H1 (cell line): Measurements from ENCODE around the gene FKBP5. TPM values are rescaled to one million over a fixed set of nuclear protein-coding genes. Genes with fewer than 3 reads are reported as not detected.

ENCODE experiments used
- ATF3 ChIP-seq: IDR thresholded peaks from 2 replicates; pipeline ENCODE4 v1.6.1; 2011; ENCODE audit warnings: low read depth, mild to moderate bottlenecking, low read length; ENCODE audit not compliant: insufficient read depth
- BRCA1 ChIP-seq: IDR thresholded peaks from 2 replicates; pipeline ENCODE4 v1.6.1; 2012; ENCODE audit warnings: low read depth, low read length, improper control_type of control experiment
- CBX5 ChIP-seq: fragments of 300-800, 300-1000 bp; sonication (generic); IDR thresholded peaks from 2 replicates; pipeline ENCODE4 v1.7.1; 2016; ENCODE audit warnings: antibody characterized with exemption, low read length, low read depth
- CEBPB ChIP-seq: IDR thresholded peaks from 2 replicates; pipeline ENCODE4 v1.6.1; 2012; ENCODE audit warnings: low read depth, low read length
- CREB1 ChIP-seq: IDR thresholded peaks from 2 replicates; pipeline ENCODE4 v1.6.1; 2012; ENCODE audit warnings: inconsistent platforms
- EGR1 ChIP-seq: IDR thresholded peaks from 2 replicates; pipeline ENCODE4 v1.6.1; 2011; ENCODE audit warnings: low read depth, low read length, borderline replicate concordance
- HDAC6 ChIP-seq: IDR thresholded peaks from one replicate; pipeline ENCODE4 v1.7.1; 2012; ENCODE audit warnings: low read depth, mild to moderate bottlenecking, inconsistent platforms, low read length, moderate library complexity
- KDM4A ChIP-seq: IDR thresholded peaks from one replicate; pipeline ENCODE4 v1.7.1; 2012; ENCODE audit warnings: low read depth, mild to moderate bottlenecking, moderate library complexity, low read length, inconsistent platforms; ENCODE audit not compliant: severe bottlenecking
- NANOG ChIP-seq: IDR thresholded peaks from 2 replicates; pipeline ENCODE4 v1.6.1; 2011; ENCODE audit warnings: low read length, low read depth, mild to moderate bottlenecking, inconsistent platforms; ENCODE audit not compliant: insufficient read depth, poor library complexity, severe bottlenecking
- NRF1 ChIP-seq: IDR thresholded peaks from 2 replicates; pipeline ENCODE4 v1.6.1; 2011; ENCODE audit warnings: mild to moderate bottlenecking, low read depth, low read length, improper control_type of control experiment
- PHF8 ChIP-seq: fragments of 200-600 bp; sonication (generic); conservative IDR thresholded peaks from 2 replicates; pipeline ENCODE4 v1.7.1; 2012; ENCODE audit warnings: low read depth, mild to moderate bottlenecking, inconsistent platforms, low read length, moderate library complexity
- POLR2A ChIP-seq, 2 experiments: IDR thresholded peaks; 1 replicate in 1 of 2; 2 replicates in 1 of 2; pipeline ENCODE4 v1.6.1; 2011; ENCODE audit warnings: low read depth in 2 of 2, low read length in 2 of 2, mild to moderate bottlenecking in 2 of 2; ENCODE audit errors: control extremely low read depth in 1 of 2
- POLR2AphosphoS5 ChIP-seq: IDR thresholded peaks from 2 replicates; pipeline ENCODE4 v1.6.1; 2011; ENCODE audit warnings: low read depth, low read length
- RAD21 ChIP-seq, 2 experiments: IDR thresholded peaks in 1 of 2; conservative IDR thresholded peaks in 1 of 2; 2 replicates each; pipeline ENCODE4 v1.6.1; 2011; ENCODE audit warnings: low read depth in 2 of 2, low read length in 2 of 2, improper control_type of control experiment in 1 of 2, inconsistent platforms in 1 of 2, mild to moderate bottlenecking in 1 of 2, moderate library complexity in 1 of 2
- RFX5 ChIP-seq: IDR thresholded peaks from 2 replicates; pipeline ENCODE4 v1.6.1; 2011; ENCODE audit warnings: low read depth, low read length, improper control_type of control experiment, borderline replicate concordance
- RXRA ChIP-seq: IDR thresholded peaks from 2 replicates; pipeline ENCODE4 v1.6.1; 2011; ENCODE audit warnings: low read depth, mild to moderate bottlenecking, low read length, moderate library complexity; ENCODE audit not compliant: insufficient read depth
- SIX5 ChIP-seq: IDR thresholded peaks from 2 replicates; pipeline ENCODE4 v1.6.1; 2011; ENCODE audit warnings: mild to moderate bottlenecking, low read depth, low read length
- SP2 ChIP-seq: IDR thresholded peaks from 2 replicates; pipeline ENCODE4 v1.6.1; 2012; ENCODE audit warnings: mild to moderate bottlenecking, low read length, inconsistent platforms
- SUZ12 ChIP-seq: fragments of 200-600 bp; sonication (generic); IDR thresholded peaks from 2 replicates; pipeline ENCODE4 v1.6.1; 2012; ENCODE audit warnings: mild to moderate bottlenecking, inconsistent platforms, low read length, moderate library complexity, mixed read lengths
- TAF1 ChIP-seq: IDR thresholded peaks from 2 replicates; pipeline ENCODE4 v1.6.1; 2011; ENCODE audit warnings: mild to moderate bottlenecking, low read depth, low read length
- TAF7 ChIP-seq: optimal IDR thresholded peaks from 2 replicates; pipeline ENCODE3; 2011; ENCODE audit warnings: low read depth, mild to moderate bottlenecking, inconsistent platforms, low read length, moderate library complexity, borderline replicate concordance
- TCF12 ChIP-seq: IDR thresholded peaks from 2 replicates; pipeline ENCODE4 v1.6.1; 2011; ENCODE audit warnings: low read depth, mild to moderate bottlenecking, low read length
- ZNF274 ChIP-seq: IDR thresholded peaks from 2 replicates; pipeline ENCODE4 v1.7.0; 2012; ENCODE audit warnings: low read length, borderline replicate concordance; ENCODE audit errors: extremely low read depth
- polyA plus RNA-seq, 7 experiments: library from polyadenylated mRNA; depleted of rRNA in 3 of 7; stranded (reverse) in 5 of 7; unstranded in 2 of 7; fragments of >200 nt in 5 of 7; fragments of 200-250 nt in 2 of 7; gene quantifications; 1 replicate in 5 of 7; 2 replicates in 1 of 7; 4 replicates in 1 of 7; pipeline versions ENCODE4 v1.2.1 to v1.2.3, GENCODE V29; 2011 to 2013; ENCODE audit warnings: missing spikeins in 2 of 7, mixed read lengths in 2 of 7
- total RNA-seq: library from RNA; stranded (reverse); fragmentation: NEBNext Ultra II Directional; extraction: Animal tissue kit (Norgen Biotek cat#: 25700); gene quantifications from 2 replicates; pipeline ENCODE4 v1.2.1, GENCODE V29; 2021
- TF ChIP-seq, protein P1 (sequence below): IDR thresholded peaks from 2 replicates; pipeline ENCODE4 v1.6.1; 2011; ENCODE audit warnings: low read length, improper control_type of control experiment

Gene FKBP5
- total and polyA plus RNA-seq, 2 of the 8 experiments (the other 6 are each of a cell fraction or from before 2014, with no cell fraction given) = 14.3 to 40.4 TPM

GRCh38 chr6:35688605-35689322, at the start of gene FKBP5 (continued):
- TF ChIP-seq SUZ12 (no peak), RFX5 (no peak), RXRA (no peak), TAF1 (peak; percentile 65; the same call in 1 of the 2 replicates), POLR2A (IDR thresholded peaks at IDR 0.05; ENCODE audit: control extremely low read depth in 1 of 2, low read depth in 2 of 2, low read length in 2 of 2) (peak; percentile 40; a peak in 2 of 3 replicates), TCF12 (no peak), ATF3 (no peak), CREB1 (no peak), RAD21 (IDR thresholded peaks at IDR 0.05 in 1 of 2, conservative IDR thresholded peaks at IDR 0.05 in 1 of 2; ENCODE audit: low read depth in 2 of 2, low read length in 2 of 2) (no peak; a peak in 1 of 4 replicates), EGR1 (0 out of 2 replicates have a peak, but pooled peaks have one; percentile 5), TAF7 (peak; percentile 66), SP2 (peak; percentile 50), NANOG (peak; percentile 2), CEBPB (no peak), PHF8 (peak; percentile 73), POLR2AphosphoS5 (no peak), HDAC6 (no peak), NRF1 (no peak), ZNF274 (no peak), SIX5 (no peak), CBX5 (no peak), KDM4A (peak; percentile 35), BRCA1 (no peak)
- TF ChIP-seq, protein P1, sequence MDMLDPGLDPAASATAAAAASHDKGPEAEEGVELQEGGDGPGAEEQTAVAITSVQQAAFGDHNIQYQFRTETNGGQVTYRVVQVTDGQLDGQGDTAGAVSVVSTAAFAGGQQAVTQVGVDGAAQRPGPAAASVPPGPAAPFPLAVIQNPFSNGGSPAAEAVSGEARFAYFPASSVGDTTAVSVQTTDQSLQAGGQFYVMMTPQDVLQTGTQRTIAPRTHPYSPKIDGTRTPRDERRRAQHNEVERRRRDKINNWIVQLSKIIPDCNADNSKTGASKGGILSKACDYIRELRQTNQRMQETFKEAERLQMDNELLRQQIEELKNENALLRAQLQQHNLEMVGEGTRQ = peak; percentile 29; the same call in 1 of the 2 replicates
